Endothelial cell of coronary artery (primary cell): ENCODE measurements around the gene C16orf92. TPM values are rescaled to one million over a fixed set of nuclear protein-coding genes. Genes with fewer than 3 reads are reported as not detected.

Experiments
- total RNA-seq: library from RNA; depleted of rRNA; stranded (reverse); fragments of >200 nt; gene quantifications from 2 replicates; pipeline ENCODE4 v1.2.3, GENCODE V29; 2014

C16orf92 gene, protein sequence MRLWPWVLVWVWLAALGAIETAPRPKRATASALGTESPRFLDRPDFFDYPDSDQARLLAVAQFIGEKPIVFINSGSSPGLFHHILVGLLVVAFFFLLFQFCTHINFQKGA
- not detected in 2 replicates for total RNA-seq

DNA sequence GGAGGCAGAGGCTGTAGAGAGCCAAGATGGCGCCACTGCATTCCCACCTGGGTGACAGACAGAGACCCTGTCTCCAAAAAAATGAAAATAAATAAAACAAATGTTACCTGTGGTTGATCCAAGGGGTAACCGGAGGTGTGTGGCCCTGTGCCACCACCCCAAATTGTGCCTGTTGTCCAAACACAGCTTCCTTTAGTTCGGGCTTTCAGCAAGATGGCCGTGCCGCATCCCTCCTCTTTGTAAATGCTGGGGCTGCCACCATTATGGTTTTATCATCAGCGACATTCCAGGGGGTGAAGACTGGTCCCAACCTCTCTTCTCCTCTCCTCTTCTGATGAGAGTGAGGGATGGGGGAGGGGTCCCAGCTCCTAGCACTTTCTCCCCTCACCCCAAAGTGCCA, at the start of gene C16orf92:
C16orf92 (plus strand) TSS at position 312 of the 400 bp plus-strand sequence. CDS start 143 bp downstream, outside the sequence.

GRCh38 chr16:29973384-29974246, 49.4 kb upstream of the C16orf92 start, which contains the start of gene TAOK2:
TAOK2 (plus strand) TSS chr16:29973868; CDS start chr16:29977773, 3,905 bp downstream.

GRCh38 chr16:29995324-29995910, 27.6 kb upstream of the C16orf92 start, which contains the start of gene HIRIP3:
HIRIP3 (minus strand) TSS chr16:29995617; CDS start chr16:29995605, 12 bp downstream.

DNA sequence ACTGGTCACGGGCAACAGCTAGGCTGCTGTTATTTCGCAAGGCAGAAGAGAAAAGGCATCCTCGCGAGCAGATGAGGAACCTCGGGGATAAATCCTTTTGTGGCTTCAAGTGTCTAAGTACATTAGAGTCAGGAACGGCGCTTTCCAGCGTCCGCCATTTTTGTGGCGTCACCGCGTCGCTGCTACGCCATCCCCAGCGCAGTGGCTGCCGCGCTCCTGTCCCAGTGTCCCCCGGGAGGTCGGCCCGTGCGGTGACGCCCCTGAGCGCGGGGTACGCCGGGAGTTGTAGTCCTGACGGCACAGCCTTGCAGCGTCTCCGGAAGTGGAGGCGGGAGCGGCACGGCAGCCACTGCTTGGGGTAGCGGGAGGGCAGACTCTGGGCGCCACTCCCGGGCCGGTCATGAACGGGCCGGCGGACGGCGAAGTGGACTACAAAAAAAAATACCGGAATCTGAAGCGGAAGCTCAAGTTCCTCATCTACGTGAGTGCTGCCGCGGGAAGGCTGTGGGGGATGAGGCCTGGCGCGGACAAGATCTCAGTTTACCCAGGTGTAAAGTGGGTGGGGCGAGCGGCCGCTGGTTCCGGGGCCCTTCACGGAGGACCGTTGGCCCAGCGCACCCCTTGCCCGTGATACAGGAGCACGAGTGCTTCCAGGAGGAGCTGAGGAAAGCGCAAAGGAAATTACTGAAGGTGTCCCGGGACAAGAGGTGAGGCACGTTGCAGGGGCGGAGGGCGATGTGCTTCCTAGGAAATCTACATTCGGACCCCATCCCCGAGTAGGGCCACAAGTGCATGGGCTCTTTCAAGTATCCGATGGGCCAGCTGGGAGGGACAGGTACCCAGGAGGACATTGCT, 26.9 kb upstream of the C16orf92 start, which contains the start of gene INO80E:
INO80E (plus strand) TSS at position 331 of the 855 bp plus-strand sequence; CDS start at position 401, 70 bp downstream.

GRCh38 chr16:30010844-30011713, 11.9 kb upstream of the C16orf92 start, which contains the start of gene DOC2A:
DOC2A (minus strand) TSS chr16:30011027; CDS start chr16:30010222, 805 bp downstream.

GRCh38 chr16:30030841-30031413, 7.9 kb downstream of the C16orf92 start, which contains the start of gene TLCD3B:
TLCD3B (minus strand) TSS chr16:30031271; CDS start chr16:30030527, 744 bp downstream.

DNA sequence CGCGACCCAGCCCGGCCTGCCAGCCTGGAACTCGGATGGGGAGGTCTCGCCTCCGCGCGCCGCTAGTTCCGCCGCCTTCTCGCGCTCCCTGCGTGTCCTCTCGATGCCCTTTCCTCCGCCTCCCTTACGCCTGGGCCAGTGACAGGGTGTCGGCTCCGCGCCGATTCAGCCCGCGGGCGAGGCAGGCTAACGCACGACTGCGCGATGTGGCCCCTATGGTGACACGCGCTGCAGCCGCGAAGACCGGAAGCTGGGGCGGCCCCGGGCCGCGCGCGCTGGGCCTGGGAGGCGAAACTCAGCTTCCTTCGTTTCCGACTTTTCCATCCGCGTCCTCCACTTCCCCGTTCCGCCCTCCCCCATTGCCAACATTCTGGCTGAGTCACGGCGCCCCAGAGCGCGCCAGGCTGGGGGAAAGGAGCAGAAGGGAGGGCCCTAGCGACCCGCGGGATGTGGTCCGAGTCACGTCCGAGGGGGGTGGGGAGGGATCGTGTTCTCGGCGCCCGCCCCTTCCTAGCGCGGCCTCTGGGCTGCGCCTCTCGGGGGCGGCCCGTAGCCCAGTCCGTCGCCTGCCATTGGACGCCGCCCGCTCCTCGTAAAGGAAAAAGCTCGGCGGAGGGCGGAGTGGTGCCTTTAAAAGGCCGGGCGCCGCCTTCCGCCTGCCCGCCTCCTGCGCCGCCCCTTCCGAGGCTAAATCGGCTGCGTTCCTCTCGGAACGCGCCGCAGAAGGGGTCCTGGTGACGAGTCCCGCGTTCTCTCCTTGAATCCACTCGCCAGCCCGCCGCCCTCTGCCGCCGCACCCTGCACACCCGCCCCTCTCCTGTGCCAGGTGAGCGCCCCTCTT, 42.3 kb downstream of the C16orf92 start, which contains the start of gene ALDOA:
ALDOA (plus strand) TSS at position 659 of the 841 bp plus-strand sequence. CDS start 1,138 bp downstream, outside the sequence.

Other genes with a start within 250 kb of the C16orf92 start
- gene ZG16, start 244.9 kb upstream of the C16orf92 start, total RNA-seq = not detected in 2 replicates
- 29.6 and 57.5 TPM in 2 replicates for gene KIF22, start 232.4 kb upstream of the C16orf92 start, total RNA-seq
- 227 and 252 TPM in 2 replicates for gene MAZ, start 216.7 kb upstream of the C16orf92 start, total RNA-seq
- 0.27 and 0.56 TPM in 2 replicates for gene PRRT2, start 211.0 kb upstream of the C16orf92 start, total RNA-seq
- gene PAGR1, start 207.0 kb upstream of the C16orf92 start, total RNA-seq = 17.2 and 21.5 TPM in 2 replicates
- gene MVP, start 202.7 kb upstream of the C16orf92 start, total RNA-seq = 250 and 373 TPM in 2 replicates
- 56.0 and 67.3 TPM in 2 replicates for gene CDIPT, start 160.0 kb upstream of the C16orf92 start, total RNA-seq
- 1.2 and 3.7 TPM in 2 replicates for gene SEZ6L2, start 123.6 kb upstream of the C16orf92 start, total RNA-seq
- gene ASPHD1, start 122.7 kb upstream of the C16orf92 start, total RNA-seq = 1.2 and 2.4 TPM in 2 replicates
- 4.7 and 5.7 TPM in 2 replicates for gene KCTD13, start 97.0 kb upstream of the C16orf92 start, total RNA-seq
- 61.0 and 61.1 TPM in 2 replicates for gene TMEM219, start 61.1 kb upstream of the C16orf92 start, total RNA-seq
- 97.0 TPM in 2 replicates for gene TAOK2, start 49.3 kb upstream of the C16orf92 start, total RNA-seq
- 4.9 and 6.4 TPM in 2 replicates for gene HIRIP3, start 27.6 kb upstream of the C16orf92 start, total RNA-seq
- gene INO80E, start 27.0 kb upstream of the C16orf92 start, total RNA-seq = 17.3 and 18.3 TPM in 2 replicates
- 0.09 and 0.38 TPM in 2 replicates for gene DOC2A, start 12.2 kb upstream of the C16orf92 start, total RNA-seq
- gene TLCD3B, start 8.1 kb downstream of the C16orf92 start, total RNA-seq = 0.09 TPM in 2 replicates
- gene ALDOA, start 42.6 kb downstream of the C16orf92 start, total RNA-seq = 358 and 754 TPM in 2 replicates
- 221 and 246 TPM in 2 replicates for gene PPP4C, start 52.8 kb downstream of the C16orf92 start, total RNA-seq
- 0.09 and 0.19 TPM in 2 replicates for gene TBX6, start 68.7 kb downstream of the C16orf92 start, total RNA-seq
- gene YPEL3, start 73.0 kb downstream of the C16orf92 start, total RNA-seq = 6.2 and 9.3 TPM in 2 replicates
- gene GDPD3, start 90.3 kb downstream of the C16orf92 start, total RNA-seq = 0.81 and 1.3 TPM in 2 replicates
- 25.6 and 28.0 TPM in 2 replicates for gene MAPK3, start 100.0 kb downstream of the C16orf92 start, total RNA-seq
- 0.75 and 2.7 TPM in 2 replicates for gene CORO1A, start 160.4 kb downstream of the C16orf92 start, total RNA-seq
- gene BOLA2B, start 170.5 kb downstream of the C16orf92 start, total RNA-seq = 39.0 and 39.6 TPM in 2 replicates
- 39.4 and 46.1 TPM in 2 replicates for gene SLX1A, start 170.7 kb downstream of the C16orf92 start, total RNA-seq
- gene SULT1A3, start 176.1 kb downstream of the C16orf92 start, total RNA-seq = 1.7 and 2.8 TPM in 2 replicates
- gene NPIPB13, start 225.3 kb downstream of the C16orf92 start, total RNA-seq = 0.94 and 1.3 TPM in 2 replicates